T-cell (primary cell): ENCODE measurements around the gene RB1. TPM values are rescaled to one million over a fixed set of nuclear protein-coding genes. Genes with fewer than 3 reads are reported as not detected.

Experiments used
- ATAC-seq, 4 experiments: fragments of 200-7000 bp in 3 of 4; fragments of 150-1000 bp in 1 of 4; cut with Tn5 transposase; replicated peaks in 1 of 4; 1 replicate in 3 of 4; 2 replicates in 1 of 4; pipeline ENCODE4 v1.10.0; 2021; ENCODE audit warnings: moderate library complexity in 3 of 4, mild to moderate bottlenecking in 2 of 4, moderate number of reproducible peaks in 1 of 4
- CTCF ChIA-PET, 2 donors: fragments of 300-600 bp; sonication (Branson Sonifier 250); formaldehyde crosslinking; loops; one replicate each; lab custom pipeline; 2022; ENCODE audit warnings: antibody characterized with exemption in 2 of 2; lab: Charles Lee
- POLR2A ChIA-PET, 2 donors: fragments of 300-600 bp; sonication (Branson Sonifier 250); formaldehyde crosslinking; loops; one replicate each; lab custom pipeline; 2022; ENCODE audit warnings: antibody characterized with exemption in 2 of 2; lab: Charles Lee
- DNase-seq, 35 experiments: peaks; one replicate each; pipeline versions ENCODE4 v3.0.0 to v3.0.0-alpha.2; 2013 to 2023
- H3K27ac ChIP-seq: one replicate; pipeline ENCODE4 v1.5.1; 2013; ENCODE audit warnings: low read length
- H3K27me3 ChIP-seq, 2 experiments: replicated peaks in 1 of 2; 1 replicate in 1 of 2; 2 replicates in 1 of 2; pipeline versions ENCODE4 v1.6.1 to v1.7.0; 2013; ENCODE audit warnings: low read length in 1 of 2, mixed read lengths in 1 of 2; ENCODE audit not compliant: control insufficient read depth in 2 of 2, insufficient read depth in 2 of 2; ENCODE audit errors: extremely low read depth in 1 of 2
- H3K36me3 ChIP-seq, 2 donors: 1 replicate in 1 of 2; 2 replicates in 1 of 2; pipeline versions ENCODE4 v1.6.1 to v1.7.0; 2013; ENCODE audit warnings: low read length in 1 of 2; ENCODE audit not compliant: control insufficient read depth in 2 of 2, insufficient read depth in 1 of 2; ENCODE audit errors: extremely low read depth in 1 of 2
- H3K4me1 ChIP-seq, 2 experiments: 1 replicate in 1 of 2; 2 replicates in 1 of 2; pipeline versions ENCODE4 v1.6.1 to v1.7.0; 2013; ENCODE audit warnings: low read length in 2 of 2, mixed read lengths in 1 of 2; ENCODE audit not compliant: insufficient read depth in 2 of 2, control insufficient read depth in 1 of 2; ENCODE audit errors: extremely low read depth in 1 of 2
- H3K4me3 ChIP-seq, 2 donors: 1 replicate in 1 of 2; 2 replicates in 1 of 2; pipeline versions ENCODE4 v1.5.1 to v1.7.0; 2013; ENCODE audit warnings: mild to moderate bottlenecking in 2 of 2, low read length in 1 of 2, moderate library complexity in 1 of 2; ENCODE audit not compliant: control insufficient read depth in 1 of 2; ENCODE audit errors: extremely low read depth in 1 of 2
- H3K9me3 ChIP-seq: 2 replicates; pipeline ENCODE4 v1.7.0; 2013
- H3K27ac Mint-ChIP-seq, 2 donors: one replicate each; pipeline ENCODE4 v1.8.0; 2020 to 2021; ENCODE audit warnings: mild to moderate bottlenecking in 2 of 2, mixed read lengths in 2 of 2
- H3K27me3 Mint-ChIP-seq, 2 donors: one replicate each; pipeline ENCODE4 v1.8.0; 2021 to 2022; ENCODE audit warnings: mixed read lengths in 2 of 2
- H3K36me3 Mint-ChIP-seq: one replicate; pipeline ENCODE4 v1.8.0; 2021; ENCODE audit warnings: mixed read lengths
- H3K4me1 Mint-ChIP-seq, 3 donors: one replicate each; pipeline ENCODE4 v1.8.0; 2020 to 2022; ENCODE audit warnings: mixed read lengths in 3 of 3, mild to moderate bottlenecking in 1 of 3
- H3K4me3 Mint-ChIP-seq, 3 donors: one replicate each; pipeline ENCODE4 v1.8.0; 2020 to 2022; ENCODE audit warnings: mild to moderate bottlenecking in 3 of 3, mixed read lengths in 3 of 3, moderate library complexity in 3 of 3
- H3K9me3 Mint-ChIP-seq, 3 donors: one replicate each; pipeline ENCODE4 v1.8.0; 2020 to 2022; ENCODE audit warnings: mixed read lengths in 3 of 3
- WGBS: methylation state at CpG from one replicate; pipeline ENCODE4 v1.1.5; 2013; ENCODE audit warnings: missing lambda C conversion rate; ENCODE audit not compliant: insufficient coverage; 5-methylcytosine and 5-hydroxymethylcytosine counted together
- total RNA-seq, 35 experiments: library from RNA in 6 of 35; stranded (reverse) in 6 of 35; fragments of 120-200 nt in 1 of 35; gene quantifications; one replicate each; pipeline versions ENCODE4 v1.2.1 to v1.2.4 and lab custom pipeline; 2013 to 2026

Gene RB1
- total RNA-seq, 5 donors from 2014 or later (not counting 1 experiment from before 2014, with no cell fraction given): 17.8 to 26.6 (median 24.0) TPM

DNA sequence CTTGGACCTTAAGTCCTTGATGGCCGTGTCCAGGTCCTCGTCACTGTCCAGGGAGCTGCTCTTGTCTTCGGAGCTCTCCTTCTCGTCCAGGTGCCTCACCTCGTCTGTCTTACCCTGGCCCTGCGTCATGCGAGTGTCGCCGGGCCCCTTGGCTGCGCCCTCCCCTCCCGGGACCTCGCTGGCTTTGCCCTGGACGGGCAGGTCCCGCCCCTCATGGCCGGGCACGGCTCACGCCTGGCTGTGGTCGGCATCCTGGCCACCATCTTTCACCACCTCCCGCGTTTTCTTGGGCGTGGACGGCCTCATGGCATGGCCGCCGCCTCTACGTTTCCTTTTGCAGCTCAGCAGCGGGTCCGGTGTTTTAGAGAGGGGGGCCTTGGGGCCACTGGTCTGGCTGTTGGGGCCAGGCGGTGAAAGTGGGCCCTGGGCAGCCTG is 14.8 kb downstream of the RB1 start:
- H3K36me3 ChIP-seq: peaks cover 8 to 10% of the 10 kb centered on the region in 2 donors
- peaks cover 0 to 5% of the 10 kb centered on the region in 2 experiments for H3K27me3 ChIP-seq
- peaks cover 33 to 45% (median 33%) of the 10 kb centered on the region in 3 donors for H3K4me1 Mint-ChIP-seq
- no peaks in the 10 kb centered on the region for H3K27me3 Mint-ChIP-seq
- peaks cover 0 to 31% of the 10 kb centered on the region in 2 experiments for H3K4me1 ChIP-seq
- CTCF ChIA-PET: no interaction called here
- DNase-seq: peak in 1 of 35 experiments; percentile 16
- H3K9me3 ChIP-seq: no peaks in the 10 kb centered on the region
- H3K4me3 Mint-ChIP-seq: peak overlapping the region; percentile 79 to 90 (median 80)
- peaks cover 51% of the 10 kb centered on the region for H3K36me3 Mint-ChIP-seq
- POLR2A ChIA-PET: interaction anchor here in 1 of 2 donors (1.1 kb wide), 1 partner anchor 13 kb away, joined by 4 read pairs; no protein-coding TSS in a partner anchor
- 64% methylated on average over 24 of the region's 28 CpGs for WGBS
- peak overlapping the region; percentile 29 for H3K27ac ChIP-seq
- peaks cover 0 to 12% (median 0%) of the 10 kb centered on the region in 3 donors for H3K9me3 Mint-ChIP-seq
- peak in 2 of 4 experiments; percentile 21 to 27 for ATAC-seq
- peak overlapping the region; percentile 47 to 74 for H3K4me3 ChIP-seq
- peak overlapping the region in 1 of 2 donors; percentile 81 for H3K27ac Mint-ChIP-seq

DNA sequence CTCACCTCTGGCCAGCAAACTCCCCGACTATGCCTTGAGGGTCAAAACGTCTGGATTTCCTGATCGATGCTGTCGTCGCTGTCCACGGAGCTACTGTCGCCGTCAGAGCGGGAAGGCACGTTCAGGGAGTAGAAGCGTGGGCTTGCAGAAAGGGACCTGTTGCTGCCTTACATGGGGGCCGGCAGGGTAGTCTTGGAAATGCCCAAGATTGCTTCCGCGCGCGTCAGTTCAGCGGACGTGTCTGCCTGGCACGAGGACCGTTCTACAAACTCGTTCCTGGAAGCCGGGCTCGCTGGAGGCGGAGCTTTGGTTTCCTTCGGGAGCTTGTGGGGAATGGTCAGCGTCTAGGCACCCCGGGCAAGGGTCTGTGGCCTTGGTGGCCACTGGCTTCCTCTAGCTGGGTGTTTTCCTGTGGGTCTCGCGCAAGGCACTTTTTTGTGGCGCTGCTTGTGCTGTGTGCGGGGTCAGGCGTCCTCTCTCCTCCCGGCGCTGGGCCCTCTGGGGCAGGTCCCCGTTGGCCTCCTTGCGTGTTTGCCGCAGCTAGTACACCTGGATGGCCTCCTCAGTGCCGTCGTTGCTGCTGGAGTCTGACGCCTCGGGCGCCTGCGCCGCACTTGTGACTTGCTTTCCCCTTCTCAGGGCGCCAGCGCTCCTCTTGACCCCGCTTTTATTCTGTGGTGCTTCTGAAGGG is 15.4 kb downstream of the RB1 start:
- peak overlapping the region; percentile 47 to 74 for H3K4me3 ChIP-seq
- H3K27me3 Mint-ChIP-seq: no peaks in the 10 kb centered on the region

DNA sequence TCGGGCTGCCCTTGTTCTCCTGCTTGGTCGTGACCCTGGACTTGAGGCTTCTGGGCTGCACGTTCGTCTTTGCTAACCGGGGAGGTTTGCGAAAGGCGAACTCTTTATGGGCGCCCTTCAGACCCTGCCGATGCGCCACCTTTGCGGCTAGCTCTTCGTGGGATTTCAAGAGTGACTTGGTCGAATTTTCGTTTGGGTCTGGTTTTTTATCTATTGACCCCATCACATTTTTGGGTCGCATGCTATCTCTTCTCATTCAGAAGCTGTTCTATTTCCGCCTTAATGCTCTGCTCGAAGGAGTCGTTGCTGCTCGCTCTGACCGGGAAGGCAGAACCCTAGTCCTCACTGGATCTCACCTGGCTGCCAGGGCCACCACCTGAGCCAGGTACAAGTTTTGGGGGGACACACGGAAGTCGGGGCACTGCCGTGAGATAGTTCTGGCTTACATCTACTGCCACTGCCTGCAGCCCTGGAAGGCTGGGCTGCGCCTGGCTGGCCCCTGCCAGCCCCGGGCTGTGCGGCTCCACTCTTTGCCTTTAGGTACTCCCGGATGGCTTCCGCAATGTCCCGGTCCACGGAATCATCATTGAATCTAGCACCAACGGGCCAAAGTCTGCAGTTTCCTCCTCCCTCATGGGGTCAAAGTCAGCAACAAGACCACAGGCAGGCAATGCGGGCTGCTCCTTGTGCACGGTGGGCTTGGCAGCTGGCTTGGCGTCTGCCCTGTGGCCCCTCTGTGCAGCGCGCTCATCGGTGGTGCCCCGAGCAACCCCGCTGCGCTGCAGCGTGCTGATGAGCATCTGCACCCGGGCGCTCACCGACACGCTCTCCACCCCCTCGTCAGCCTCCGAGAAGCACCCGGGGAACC is 16.2 kb downstream of the RB1 start:
- POLR2A ChIA-PET: interaction anchor here in 1 of 2 donors (1.0 to 1.1 kb wide), 2 partner anchors 14 to 165 kb away, joined by 3 to 4 read pairs; no protein-coding TSS in a partner anchor

More for the DNA sequence above, 15.4 kb downstream of the RB1 start:
- peak overlapping the region; percentile 79 to 90 (median 80) for H3K4me3 Mint-ChIP-seq
- ATAC-seq: peak; percentile 35 to 47 (median 41)
- no peaks in the 10 kb centered on the region for H3K9me3 ChIP-seq
- CTCF ChIA-PET: no interaction called here
- peaks cover 8 to 10% of the 10 kb centered on the region in 2 donors for H3K36me3 ChIP-seq
- H3K4me1 ChIP-seq: peaks cover 0 to 31% of the 10 kb centered on the region in 2 experiments
- H3K36me3 Mint-ChIP-seq: peaks cover 51% of the 10 kb centered on the region
- WGBS: 51% methylated on average over 47 of the region's 47 CpGs
- DNase-seq: peak in 5 of 35 experiments; percentile 9 to 47 (median 16)
- H3K4me1 Mint-ChIP-seq: peaks cover 32 to 45% (median 33%) of the 10 kb centered on the region in 3 donors
- H3K9me3 Mint-ChIP-seq: peaks cover 0 to 12% (median 0%) of the 10 kb centered on the region in 3 donors
- peaks cover 0 to 5% of the 10 kb centered on the region in 2 experiments for H3K27me3 ChIP-seq
- POLR2A ChIA-PET: interaction anchor here in 1 of 2 donors (1.0 to 1.1 kb wide), 2 partner anchors 13 to 165 kb away, joined by 3 to 4 read pairs; no protein-coding TSS in a partner anchor
- H3K27ac Mint-ChIP-seq: peak overlapping the region; percentile 57 to 81
- peak overlapping the region; percentile 29 for H3K27ac ChIP-seq

DNA sequence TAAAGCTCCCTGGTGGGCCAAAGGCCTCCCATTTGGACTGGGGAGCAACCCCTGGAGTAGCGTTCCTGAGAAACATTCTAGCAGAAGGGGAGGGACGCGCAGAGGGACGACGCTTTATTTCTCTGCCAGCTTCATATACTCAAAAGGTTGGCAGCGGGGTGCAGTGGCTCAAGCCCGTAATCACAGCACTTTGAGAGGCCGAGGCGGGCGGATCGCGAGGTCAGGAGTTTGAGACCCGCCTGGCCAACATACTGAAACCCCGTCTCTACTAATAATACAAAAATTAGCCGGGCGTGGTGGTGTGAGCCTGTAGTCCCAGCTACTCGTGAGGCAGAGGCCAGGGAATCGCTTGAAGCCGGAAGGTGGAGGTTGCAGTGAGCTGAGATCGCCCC is 16.8 kb downstream of the RB1 start:
- peaks cover 28 to 44% (median 33%) of the 10 kb centered on the region in 3 donors for H3K4me1 Mint-ChIP-seq
- peaks cover 47% of the 10 kb centered on the region for H3K36me3 Mint-ChIP-seq
- DNase-seq (no peak), ATAC-seq (peak; percentile 3 to 42 (median 28))
- peak overlapping the region; percentile 79 to 90 (median 80) for H3K4me3 Mint-ChIP-seq
- ChIA-PET POLR2A (interaction anchor here (0.7 kb wide), 2 partner anchors 12 to 15 kb away, joined by 6 to 10 read pairs; no protein-coding TSS in a partner anchor), CTCF (interaction anchor here in 1 of 2 donors (0.6 to 1.0 kb wide), 3 partner anchors 11 to 1052 kb away, joined by 3 to 5 read pairs (median 3); no protein-coding TSS in a partner anchor)
- no peaks in the 10 kb centered on the region for H3K27me3 Mint-ChIP-seq
- Histone ChIP-seq H3K27me3 (peaks cover 0 to 5% of the 10 kb centered on the region in 2 experiments), H3K4me1 (peaks cover 0 to 31% of the 10 kb centered on the region in 2 experiments), H3K9me3 (no peaks in the 10 kb centered on the region), H3K27ac (no peak overlapping the region), H3K4me3 (peak overlapping the region; percentile 47 to 74), H3K36me3 (peaks cover 8 to 10% of the 10 kb centered on the region in 2 donors)
- peaks cover 0 to 12% (median 0%) of the 10 kb centered on the region in 3 donors for H3K9me3 Mint-ChIP-seq
- H3K27ac Mint-ChIP-seq: no peak overlapping the region
- 67% methylated on average over 9 of the region's 20 CpGs for WGBS

More for the DNA sequence above, 16.2 kb downstream of the RB1 start:
- Histone ChIP-seq H3K36me3 (peaks cover 8 to 10% of the 10 kb centered on the region in 2 donors), H3K9me3 (no peaks in the 10 kb centered on the region), H3K27me3 (peaks cover 0 to 5% of the 10 kb centered on the region in 2 experiments), H3K27ac (no peak overlapping the region), H3K4me3 (peak overlapping the region; percentile 47 to 74), H3K4me1 (peaks cover 0 to 31% of the 10 kb centered on the region in 2 experiments)
- DNase-seq (peak in 6 of 35 experiments; percentile 2 to 24 (median 16)), ATAC-seq (peak; percentile 49 to 64 (median 58))
- Mint-ChIP-seq H3K36me3 (peaks cover 53% of the 10 kb centered on the region), H3K4me1 (peaks cover 32 to 44% (median 34%) of the 10 kb centered on the region in 3 donors), H3K27me3 (no peaks in the 10 kb centered on the region), H3K9me3 (peaks cover 0 to 12% (median 0%) of the 10 kb centered on the region in 3 donors), H3K4me3 (peak overlapping the region; percentile 79 to 90 (median 80)), H3K27ac (peak overlapping the region; percentile 60 to 72)
- CTCF ChIA-PET: interaction anchor here in 1 of 2 donors (0.6 to 1.0 kb wide), 3 partner anchors 11 to 1052 kb away, joined by 3 to 5 read pairs (median 3); no protein-coding TSS in a partner anchor
- WGBS: 56% methylated on average over 48 of the region's 48 CpGs

DNA sequence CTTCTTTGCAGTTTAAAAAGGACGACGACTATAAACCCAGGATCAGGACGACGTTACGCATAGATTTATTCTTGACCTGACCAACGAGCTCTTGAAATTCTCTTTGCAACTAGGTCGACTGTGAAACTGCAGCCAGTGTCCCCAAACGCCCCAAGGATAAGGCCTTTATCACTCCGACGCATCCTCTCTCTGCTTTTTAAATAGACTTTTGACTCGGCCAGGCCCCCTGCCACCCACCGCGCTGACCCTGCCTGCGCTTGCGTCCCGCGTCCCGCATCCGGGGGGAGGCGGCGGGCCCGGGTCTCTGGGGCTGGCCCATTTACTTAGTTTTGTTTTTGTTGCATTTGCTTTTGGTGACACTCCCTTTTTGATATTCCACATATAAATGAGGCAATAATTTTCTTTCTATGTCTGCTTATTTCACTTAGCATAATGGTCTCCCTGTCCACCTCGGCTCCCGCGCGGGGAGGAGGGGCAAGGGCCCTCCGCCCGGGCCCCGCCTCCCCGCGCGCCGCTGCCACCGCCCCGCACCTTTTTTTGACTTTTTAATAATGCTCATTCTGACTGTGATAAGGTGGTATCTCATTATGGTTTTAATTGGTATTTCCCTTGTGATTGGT is 17.4 kb downstream of the RB1 start:
- Histone ChIP-seq H3K4me3 (peak overlapping the region; percentile 47 to 74), H3K9me3 (no peaks in the 10 kb centered on the region), H3K4me1 (peaks cover 0 to 31% of the 10 kb centered on the region in 2 experiments), H3K36me3 (peaks cover 8 to 10% of the 10 kb centered on the region in 2 donors), H3K27ac (no peak overlapping the region), H3K27me3 (peaks cover 0 to 5% of the 10 kb centered on the region in 2 experiments)
- Mint-ChIP-seq H3K9me3 (peaks cover 0 to 12% (median 0%) of the 10 kb centered on the region in 3 donors), H3K27ac (peak overlapping the region in 1 of 2 donors; percentile 16), H3K36me3 (peaks cover 41% of the 10 kb centered on the region), H3K27me3 (no peaks in the 10 kb centered on the region), H3K4me3 (peak overlapping the region; percentile 79 to 90 (median 80)), H3K4me1 (peaks cover 23 to 39% (median 28%) of the 10 kb centered on the region in 3 donors)
- POLR2A ChIA-PET: interaction anchor here (0.6 to 0.7 kb wide), 3 partner anchors 11 to 242 kb away, joined by 3 to 10 read pairs (median 6); no protein-coding TSS in a partner anchor
- 41% methylated on average over 11 of the region's 35 CpGs for WGBS
- CTCF ChIA-PET: interaction anchor here in 1 of 2 donors (0.6 to 1.0 kb wide), 3 partner anchors 12 to 1051 kb away, joined by 3 to 5 read pairs (median 3); no protein-coding TSS in a partner anchor
- no peak for ATAC-seq
- no peak for DNase-seq
